Renal cortical epithelial cell (primary cell): ENCODE data around the gene HTR2B. TPM values are rescaled to one million over a fixed set of nuclear protein-coding genes. Genes with fewer than 3 reads are reported as not detected.
"Not testable (repeated sequence)": the region's sequence is repeated elsewhere in the genome, so short reads cannot be mapped to it uniquely, and the experiment has no call there.

Experiments used
- DNase-seq: peaks from one replicate; pipeline ENCODE4 v3.0.0-alpha.2; 2011; ENCODE audit warnings: low read depth
- total RNA-seq: library from RNA; depleted of rRNA; stranded (reverse); fragments of >200 nt; gene quantifications from 2 replicates; pipeline ENCODE4 v1.2.3, GENCODE V29; 2014

The HTR2B gene
- 0.05 TPM in 1 of 2 replicates, not detected in the other for total RNA-seq

- DNase-seq, result no peak
Observed at GRCh38 chr2:231124838-231125568, at the start of gene HTR2B. Gene HTR2B (minus strand): TSS chr2:231125042. CDS start chr2:231123764, 1,278 bp downstream.

- no peak for DNase-seq
Observed at GRCh38 chr2:231174211-231174651, 49.4 kb upstream of the HTR2B start.

GRCh38 chr2:231172025-231172424 is 47.2 kb upstream of the HTR2B start:
- peak; percentile 37 for DNase-seq

- no peak for DNase-seq
Observed at GRCh38 chr2:231170055-231170454, 45.2 kb upstream of the HTR2B start.

- no peak for DNase-seq
Observed at GRCh38 chr2:231169488-231169887, 44.6 kb upstream of the HTR2B start.

- DNase-seq, result no peak
Observed at GRCh38 chr2:231168460-231169139, 43.8 kb upstream of the HTR2B start.

GRCh38 chr2:231167745-231168459 is 43.1 kb upstream of the HTR2B start:
- no peak for DNase-seq

GRCh38 chr2:231163414-231164095 is 38.7 kb upstream of the HTR2B start:
- no peak for DNase-seq

- no peak for DNase-seq
Observed at GRCh38 chr2:231163011-231163410, 38.2 kb upstream of the HTR2B start.

GRCh38 chr2:231161877-231162329 is 37.1 kb upstream of the HTR2B start:
- peak; percentile 99 for DNase-seq

- peak; percentile 9 for DNase-seq
Observed at GRCh38 chr2:231161252-231161839, 36.5 kb upstream of the HTR2B start.

GRCh38 chr2:231160701-231161100 is 35.9 kb upstream of the HTR2B start:
- DNase-seq, result no peak

GRCh38 chr2:231159306-231159705 is 34.5 kb upstream of the HTR2B start:
- DNase-seq, result no peak

GRCh38 chr2:231152800-231153557 is 28.1 kb upstream of the HTR2B start:
- no peak for DNase-seq

- DNase-seq, result no peak
Observed at GRCh38 chr2:231146665-231147064, 21.8 kb upstream of the HTR2B start.

- peak; percentile 75 for DNase-seq
Observed at GRCh38 chr2:231144896-231145295, 20.1 kb upstream of the HTR2B start.

GRCh38 chr2:231140808-231141207 is 16.0 kb upstream of the HTR2B start:
- DNase-seq, result not testable (repeated sequence)

GRCh38 chr2:231139796-231140195 is 15.0 kb upstream of the HTR2B start:
- DNase-seq, result no peak

- DNase-seq, result no peak
Observed at GRCh38 chr2:231138699-231139098, 13.9 kb upstream of the HTR2B start.

GRCh38 chr2:231134910-231135655 is 10.2 kb upstream of the HTR2B start:
- peak; percentile 49 for DNase-seq
